ENCODE results near the gene SMCP.

Gene SMCP

DNA sequence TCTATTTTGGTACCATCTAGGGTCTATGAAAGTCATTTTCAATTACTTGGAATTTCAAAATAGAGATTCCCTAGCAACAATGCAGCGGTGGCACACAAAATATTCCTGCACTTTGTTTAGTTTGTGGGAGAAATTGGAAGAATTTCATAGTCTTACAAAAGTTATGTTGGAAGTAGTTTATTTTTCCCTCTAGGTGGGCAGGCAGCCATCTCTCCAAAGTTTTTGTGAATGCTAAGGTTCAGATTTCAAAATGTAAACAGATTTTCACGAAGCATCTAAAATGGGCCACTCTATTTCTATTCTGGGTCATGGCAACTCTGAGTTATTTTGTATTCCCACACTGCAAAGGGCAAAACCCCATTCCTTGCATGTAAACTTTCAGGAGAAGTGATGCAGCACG, 8.0 kb downstream of the SMCP start:
- TF ChIP-seq, protein P1, sequence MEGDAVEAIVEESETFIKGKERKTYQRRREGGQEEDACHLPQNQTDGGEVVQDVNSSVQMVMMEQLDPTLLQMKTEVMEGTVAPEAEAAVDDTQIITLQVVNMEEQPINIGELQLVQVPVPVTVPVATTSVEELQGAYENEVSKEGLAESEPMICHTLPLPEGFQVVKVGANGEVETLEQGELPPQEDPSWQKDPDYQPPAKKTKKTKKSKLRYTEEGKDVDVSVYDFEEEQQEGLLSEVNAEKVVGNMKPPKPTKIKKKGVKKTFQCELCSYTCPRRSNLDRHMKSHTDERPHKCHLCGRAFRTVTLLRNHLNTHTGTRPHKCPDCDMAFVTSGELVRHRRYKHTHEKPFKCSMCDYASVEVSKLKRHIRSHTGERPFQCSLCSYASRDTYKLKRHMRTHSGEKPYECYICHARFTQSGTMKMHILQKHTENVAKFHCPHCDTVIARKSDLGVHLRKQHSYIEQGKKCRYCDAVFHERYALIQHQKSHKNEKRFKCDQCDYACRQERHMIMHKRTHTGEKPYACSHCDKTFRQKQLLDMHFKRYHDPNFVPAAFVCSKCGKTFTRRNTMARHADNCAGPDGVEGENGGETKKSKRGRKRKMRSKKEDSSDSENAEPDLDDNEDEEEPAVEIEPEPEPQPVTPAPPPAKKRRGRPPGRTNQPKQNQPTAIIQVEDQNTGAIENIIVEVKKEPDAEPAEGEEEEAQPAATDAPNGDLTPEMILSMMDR (IDR thresholded peaks at IDR 0.05; ENCODE audit: low read depth, low read length), result no peak
- peak; percentile 72 for DNase-seq (ENCODE audit: extremely low read depth, low read depth)

DNA sequence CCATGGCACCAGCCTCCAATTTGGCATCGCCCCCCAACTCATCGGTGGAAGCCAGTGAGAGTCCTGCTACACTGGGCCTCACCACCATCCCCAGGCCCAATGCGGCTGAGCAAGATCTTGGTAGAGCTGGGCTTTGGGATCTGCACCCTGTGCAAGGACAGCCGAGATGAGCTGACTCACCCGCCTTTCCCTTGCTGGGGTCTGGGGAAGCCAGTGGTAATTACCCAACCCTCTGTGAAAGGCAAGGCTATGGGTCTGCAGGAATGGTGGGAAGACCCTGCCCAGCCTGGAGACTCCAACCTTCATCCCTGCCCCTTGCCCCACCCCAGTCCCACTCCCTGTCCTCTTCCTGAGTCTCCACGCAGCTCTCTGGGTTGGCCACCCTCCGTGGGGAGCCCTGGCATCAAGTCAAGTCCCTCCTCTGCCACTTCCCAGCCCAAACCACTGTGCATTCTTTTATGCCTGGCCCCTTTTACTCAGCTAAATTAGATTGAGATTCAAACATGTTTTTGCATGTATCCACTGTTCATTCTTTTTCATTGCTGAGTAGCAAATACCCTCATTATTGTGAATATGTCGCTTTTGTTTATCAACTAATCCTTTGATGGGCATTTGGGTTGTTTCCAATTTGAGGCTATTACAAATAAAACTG, 8.8 kb downstream of the SMCP start:
- TF ChIP-seq, protein P1 (IDR thresholded peaks at IDR 0.05; ENCODE audit: low read depth, low read length), result no peak
- no peak for DNase-seq (ENCODE audit: extremely low read depth, low read depth)

DNA sequence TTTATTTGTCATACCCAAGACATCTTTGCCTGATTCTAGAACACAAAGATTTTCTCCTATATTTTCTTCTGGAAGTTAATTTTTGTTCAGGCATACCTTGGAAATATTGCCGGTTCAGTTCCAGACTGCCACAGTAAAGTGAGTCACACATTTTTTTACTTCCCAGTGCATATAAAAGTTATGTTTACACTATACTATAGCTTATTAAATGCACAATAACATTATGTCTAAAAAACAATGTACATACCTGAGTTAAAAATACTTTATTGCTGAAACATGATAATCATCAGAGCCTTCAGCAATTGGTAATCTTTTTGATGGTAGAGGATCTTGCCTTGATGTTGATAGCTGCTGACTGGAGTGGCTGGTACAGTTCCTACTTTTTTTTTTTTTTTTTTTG, 10.0 kb downstream of the SMCP start:
- TF ChIP-seq, protein P1 (IDR thresholded peaks at IDR 0.05; ENCODE audit: low read depth, low read length), result no peak
- no peak for DNase-seq (ENCODE audit: extremely low read depth, low read depth)

DNA sequence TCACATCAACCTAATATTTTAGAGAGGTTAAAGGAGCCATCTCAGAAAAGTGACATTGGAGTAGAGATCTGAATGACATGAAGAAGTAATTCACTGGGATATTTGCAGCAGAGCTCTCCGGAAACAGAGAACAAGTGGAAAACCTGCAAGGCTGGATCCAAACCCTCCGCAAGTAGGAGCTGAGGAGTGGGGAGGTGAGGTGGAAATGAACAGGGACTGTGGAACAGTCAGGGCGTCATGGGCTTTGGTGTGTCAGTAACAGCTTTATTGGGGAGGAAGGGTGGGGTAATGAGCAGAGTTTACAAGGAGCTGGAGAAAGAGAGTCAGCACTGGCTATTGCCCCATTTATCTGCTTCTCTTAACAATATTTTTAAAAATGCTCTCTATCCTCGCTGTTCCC, 20.9 kb downstream of the SMCP start:
- TF ChIP-seq, protein P1 (IDR thresholded peaks at IDR 0.05; ENCODE audit: low read depth, low read length), result no peak
- no peak for DNase-seq (ENCODE audit: extremely low read depth, low read depth)

DNA sequence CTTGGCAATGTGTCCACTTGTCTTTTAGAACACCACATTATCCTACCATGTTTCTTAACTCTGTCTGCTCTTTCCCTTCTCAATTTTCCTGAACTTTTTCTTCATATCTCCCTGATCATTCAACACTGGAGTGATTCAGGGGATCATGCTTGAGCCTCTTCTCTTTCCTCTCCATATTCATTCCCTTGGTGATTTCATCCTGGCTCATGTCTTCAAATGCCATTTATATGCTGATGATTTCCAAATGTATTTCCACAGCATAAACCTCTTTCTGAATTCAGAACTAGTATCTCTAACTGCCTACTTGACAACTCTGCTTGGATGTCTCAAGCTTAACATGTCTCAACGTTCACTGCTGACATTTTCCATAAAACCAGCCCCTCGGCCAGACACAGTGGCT, 21.8 kb downstream of the SMCP start:
- TF ChIP-seq, protein P1 (IDR thresholded peaks at IDR 0.05; ENCODE audit: low read depth, low read length), result no peak

DNA sequence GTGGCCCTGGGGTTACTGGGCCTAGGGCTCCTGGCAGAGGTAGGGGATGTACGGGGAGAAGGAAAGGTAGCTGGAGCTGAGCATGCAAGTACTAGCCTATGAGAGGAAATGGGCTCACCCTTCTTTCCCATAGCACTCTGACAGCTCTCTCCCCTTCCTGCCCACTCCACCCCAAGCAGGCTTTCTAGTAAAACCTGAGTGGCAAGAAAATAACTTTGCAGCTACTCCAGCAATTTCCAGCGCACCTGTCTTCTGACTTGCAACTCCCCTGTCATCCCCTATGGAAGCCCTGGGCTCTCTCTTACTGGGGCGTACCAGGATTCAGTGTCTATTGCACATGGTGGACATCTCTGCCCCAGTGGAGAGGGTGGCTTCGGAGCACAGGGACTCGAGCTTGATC, 23.5 kb downstream of the SMCP start:
- DNase-seq (ENCODE audit: extremely low read depth, low read depth), result no peak
- TF ChIP-seq, protein P1 (IDR thresholded peaks at IDR 0.05; ENCODE audit: low read depth, low read length), result no peak

More for the DNA sequence above, 21.8 kb downstream of the SMCP start:
- no peak for DNase-seq (ENCODE audit: extremely low read depth, low read depth)

DNA sequence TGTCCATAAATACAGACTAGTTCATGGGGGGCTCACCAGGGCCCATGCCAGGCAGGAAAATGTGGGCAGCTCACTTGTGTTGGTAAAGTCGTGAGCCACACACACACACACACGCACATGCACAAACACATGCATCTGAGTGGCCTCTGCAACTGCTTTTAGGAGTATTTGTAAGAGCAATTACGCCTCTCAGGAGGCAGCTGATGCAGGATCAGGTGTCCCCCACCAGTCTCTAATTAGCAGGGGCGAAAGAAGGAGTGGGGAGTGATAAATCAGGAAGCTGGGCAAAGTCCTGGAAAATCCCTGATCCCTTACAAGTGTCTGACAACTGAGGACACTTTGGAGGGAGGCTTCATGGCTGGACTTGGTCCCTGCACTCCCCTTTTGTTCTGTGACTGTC, 24.5 kb downstream of the SMCP start:
- TF ChIP-seq, protein P1 (IDR thresholded peaks at IDR 0.05; ENCODE audit: low read depth, low read length), result no peak
- no peak for DNase-seq (ENCODE audit: extremely low read depth, low read depth)
